ENCODE data around the gene SLC37A1. TPM values are rescaled to one million over a fixed set of nuclear protein-coding genes. Genes with fewer than 3 reads are reported as not detected.

The SLC37A1 gene
- total RNA-seq, 1 experiment from 2014 or later, result 37.7 TPM

DNA sequence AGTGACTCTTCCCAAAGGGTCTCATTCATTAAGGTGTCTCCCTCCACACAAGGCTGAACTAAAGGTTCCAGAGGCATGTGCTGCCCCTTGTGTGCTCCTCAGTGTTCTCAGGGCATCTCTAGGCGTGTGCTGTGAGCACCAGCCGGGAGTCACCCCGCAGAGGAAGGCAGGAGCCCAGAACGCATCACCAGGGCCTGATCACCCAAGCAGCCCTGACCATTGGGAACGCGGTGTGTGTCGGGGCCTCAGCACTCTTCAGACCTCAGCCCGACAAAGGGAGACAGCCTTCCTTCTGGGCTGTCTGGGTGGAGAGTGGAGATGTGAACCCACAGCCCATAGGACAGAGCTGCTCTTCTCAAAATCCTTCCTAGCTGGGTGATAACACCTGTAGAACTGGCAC lies 9.1 kb downstream of the SLC37A1 start:
- no peak overlapping the region for H2AK5ac ChIP-seq (ENCODE audit: insufficient read length, low read length)
- no peak overlapping the region for H3K27ac ChIP-seq (ENCODE audit: insufficient read length, low read depth, low read length)
- no peak overlapping the region for H2BK20ac ChIP-seq (ENCODE audit: low read depth, low read length, poor library complexity, severe bottlenecking)
- H3K56ac ChIP-seq (ENCODE audit: insufficient read length, low read depth, low read length), result no peak overlapping the region
- H3K9ac ChIP-seq (ENCODE audit: extremely low read depth, insufficient read length, low read length), result no peak overlapping the region
- no peaks in the 10 kb centered on the region for H3K23me2 ChIP-seq (ENCODE audit: insufficient read length, low read depth, low read length, poor library complexity, severe bottlenecking)
- no peak overlapping the region for H2BK12ac ChIP-seq (ENCODE audit: insufficient read length, low read depth, low read length)
- no peak overlapping the region for H4K91ac ChIP-seq (ENCODE audit: insufficient read length, low read depth, low read length)
- no peaks in the 10 kb centered on the region for H4K20me1 ChIP-seq (ENCODE audit: control insufficient read depth, insufficient read depth, insufficient read length)
- TF ChIP-seq, protein P1, sequence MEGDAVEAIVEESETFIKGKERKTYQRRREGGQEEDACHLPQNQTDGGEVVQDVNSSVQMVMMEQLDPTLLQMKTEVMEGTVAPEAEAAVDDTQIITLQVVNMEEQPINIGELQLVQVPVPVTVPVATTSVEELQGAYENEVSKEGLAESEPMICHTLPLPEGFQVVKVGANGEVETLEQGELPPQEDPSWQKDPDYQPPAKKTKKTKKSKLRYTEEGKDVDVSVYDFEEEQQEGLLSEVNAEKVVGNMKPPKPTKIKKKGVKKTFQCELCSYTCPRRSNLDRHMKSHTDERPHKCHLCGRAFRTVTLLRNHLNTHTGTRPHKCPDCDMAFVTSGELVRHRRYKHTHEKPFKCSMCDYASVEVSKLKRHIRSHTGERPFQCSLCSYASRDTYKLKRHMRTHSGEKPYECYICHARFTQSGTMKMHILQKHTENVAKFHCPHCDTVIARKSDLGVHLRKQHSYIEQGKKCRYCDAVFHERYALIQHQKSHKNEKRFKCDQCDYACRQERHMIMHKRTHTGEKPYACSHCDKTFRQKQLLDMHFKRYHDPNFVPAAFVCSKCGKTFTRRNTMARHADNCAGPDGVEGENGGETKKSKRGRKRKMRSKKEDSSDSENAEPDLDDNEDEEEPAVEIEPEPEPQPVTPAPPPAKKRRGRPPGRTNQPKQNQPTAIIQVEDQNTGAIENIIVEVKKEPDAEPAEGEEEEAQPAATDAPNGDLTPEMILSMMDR (conservative IDR thresholded peaks at IDR 0.05), result no peak
- no peak overlapping the region for H4K8ac ChIP-seq (replicated peaks; ENCODE audit: insufficient read length, low read depth, low read length)
- no peak overlapping the region for H3K4me2 ChIP-seq (ENCODE audit: insufficient read depth, insufficient read length, low read length)
- Mint-ChIP-seq H3K4me3 (no peak overlapping the region), H3K4me1 (peaks cover 50 to 55% of the 10 kb centered on the region in 2 experiments), H3K27me3 (ENCODE audit: low read depth) (no peaks in the 10 kb centered on the region), H3K9me3 (no peaks in the 10 kb centered on the region), H3K27ac (no peak overlapping the region), H3K36me3 (ENCODE audit: insufficient read depth in 1 of 3, low read depth in 3 of 3) (peaks cover 13 to 74% (median 52%) of the 10 kb centered on the region in 3 experiments; a peak in 6 of 7 replicates)
- no peak overlapping the region for H3K4ac ChIP-seq (ENCODE audit: low read depth, low read length)
- no peak overlapping the region for H4K5ac ChIP-seq (ENCODE audit: insufficient read length, low read depth, low read length)
- no peak overlapping the region for H2BK5ac ChIP-seq (ENCODE audit: insufficient read length, low read length)
- H3K79me1 ChIP-seq (ENCODE audit: insufficient read depth, low read depth, low read length, poor library complexity, severe bottlenecking), result no peaks in the 10 kb centered on the region
- no peak overlapping the region for H2BK15ac ChIP-seq (ENCODE audit: low read depth, low read length)
- no peak overlapping the region for H3T11ph ChIP-seq (ENCODE audit: low read length)
- no peaks in the 10 kb centered on the region for H3K27me3 ChIP-seq (ENCODE audit: insufficient read depth, low read length)
- DNase-seq, result no peak
- peaks cover 4% of the 10 kb centered on the region; the same call in 1 of the 2 replicates for H3K4me1 ChIP-seq (ENCODE audit: insufficient read depth, low read length)
- no peak overlapping the region for H3K23ac ChIP-seq (ENCODE audit: insufficient read length, low read depth, low read length)
- no peak overlapping the region for H2AFZ ChIP-seq (ENCODE audit: low read length)
- WGBS (ENCODE audit: extremely low coverage, insufficient read length, low lambda C conversion rate), result no CpG with 5 or more reads among the region's 8 CpGs
- H3K18ac ChIP-seq (ENCODE audit: insufficient read length, low read depth, low read length), result no peak overlapping the region
- H3K9me3 ChIP-seq (ENCODE audit: control insufficient read depth, low read depth, low read length), result no peaks in the 10 kb centered on the region
- H3K79me2 ChIP-seq (ENCODE audit: insufficient read depth, low read length), result no peaks in the 10 kb centered on the region
- H3K14ac ChIP-seq (ENCODE audit: insufficient read depth, low read length), result no peak overlapping the region
- H2BK120ac ChIP-seq (ENCODE audit: low read depth, low read length, poor library complexity, severe bottlenecking), result no peak overlapping the region
